ENCODE results near the gene CYTH1.

Gene CYTH1

DNA sequence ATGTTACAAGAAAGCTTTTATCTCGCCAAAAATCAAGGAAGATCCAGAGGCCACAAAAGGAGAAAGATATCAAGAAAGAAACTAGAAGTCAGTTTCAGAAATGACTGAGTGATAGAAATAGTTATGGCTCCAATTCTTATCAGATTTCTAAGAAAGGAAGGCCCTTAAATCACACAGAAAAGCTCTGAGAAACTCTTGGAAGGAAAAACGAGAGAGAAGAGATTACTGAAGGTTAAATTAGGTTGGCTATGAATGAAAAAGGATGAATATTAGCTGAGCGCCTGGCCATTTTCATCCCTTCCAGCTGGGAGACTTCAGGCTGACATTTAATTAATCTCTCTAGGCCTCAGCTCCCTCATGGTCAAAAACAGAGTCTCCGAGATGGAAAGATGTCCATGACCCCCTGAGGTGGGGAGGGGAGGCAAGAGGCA, 72.3 kb downstream of the CYTH1 start:
- intact Hi-C loops (cut with DNase I), result loop anchor here (5.0 kb wide), 1 partner anchor 212 kb away; no protein-coding TSS in a partner anchor
- DNase-seq, result no peak

DNA sequence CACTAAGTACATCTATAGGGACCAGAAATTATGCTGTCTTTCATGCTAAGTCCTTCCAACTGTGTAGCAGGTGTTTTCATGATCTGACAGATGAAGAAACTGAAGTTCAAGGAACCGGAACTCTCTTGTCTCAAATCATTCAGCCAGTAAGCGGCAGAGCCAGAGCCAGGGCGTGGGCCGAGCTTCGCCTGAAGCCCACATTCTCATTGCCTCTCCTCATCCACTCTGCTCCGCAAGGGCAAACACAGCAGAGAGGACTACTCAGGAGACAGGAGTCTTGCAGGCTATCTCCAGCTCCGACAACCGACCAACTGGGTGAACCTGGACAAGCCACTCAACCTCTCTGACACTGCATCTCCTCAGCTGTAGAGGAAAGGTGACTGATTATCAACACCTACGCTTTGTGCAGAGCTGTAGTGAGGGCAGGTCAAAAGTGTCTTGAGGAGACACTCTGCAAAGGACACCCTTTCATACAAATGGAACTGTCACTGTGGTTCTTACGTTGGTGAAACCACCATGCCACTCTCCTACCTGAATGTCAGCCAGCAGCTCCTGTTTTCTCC, 72.9 kb downstream of the CYTH1 start:
- intact Hi-C loops (cut with DNase I), result no loop called here
- DNase-seq, result no peak

DNA sequence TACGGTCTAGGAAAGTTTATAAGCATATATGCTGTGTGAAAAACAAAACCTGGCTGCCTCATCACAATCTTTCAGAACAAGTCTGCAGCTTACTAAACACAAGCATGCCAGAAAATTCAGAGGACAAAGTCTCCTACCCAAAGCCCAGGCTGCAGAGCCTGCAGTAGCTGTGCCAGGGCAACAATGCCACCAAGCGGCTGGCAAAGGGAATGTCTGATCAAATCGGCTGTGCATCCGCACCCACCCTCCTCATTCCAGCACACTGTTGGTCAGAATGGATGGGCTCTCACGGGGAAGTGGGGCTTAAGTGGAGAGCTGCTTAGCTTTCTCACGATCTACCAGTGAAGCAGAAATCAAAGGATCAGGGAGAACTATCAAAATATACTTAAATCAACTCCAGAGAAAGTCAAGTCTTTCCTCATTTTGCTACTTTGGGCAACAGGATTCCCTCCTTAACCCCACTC, 73.5 kb downstream of the CYTH1 start:
- intact Hi-C loops (cut with DNase I), result no loop called here
- DNase-seq, result peak; percentile 67 to 93 (median 83)

DNA sequence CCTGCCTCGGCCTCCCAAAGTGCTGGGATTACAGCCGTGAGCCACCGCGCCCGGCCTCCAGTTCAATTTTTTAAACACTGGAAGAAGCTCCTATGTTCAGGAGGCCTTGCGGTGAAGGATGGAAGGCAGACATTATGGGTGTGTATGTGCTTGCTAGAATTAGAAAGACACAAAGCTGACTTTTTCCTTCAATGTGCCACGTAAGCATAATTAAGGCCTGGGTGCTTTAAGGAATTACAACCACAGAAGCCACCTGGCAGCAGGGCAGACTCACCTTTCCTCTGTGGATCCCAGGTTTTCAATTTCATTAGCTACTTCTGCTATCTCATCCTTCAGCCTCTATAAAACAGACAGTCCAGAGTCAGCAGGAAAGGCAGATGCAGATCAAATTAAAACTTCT, 74.2 kb downstream of the CYTH1 start:
- intact Hi-C loops (cut with DNase I), result no loop called here
- no peak for DNase-seq

DNA sequence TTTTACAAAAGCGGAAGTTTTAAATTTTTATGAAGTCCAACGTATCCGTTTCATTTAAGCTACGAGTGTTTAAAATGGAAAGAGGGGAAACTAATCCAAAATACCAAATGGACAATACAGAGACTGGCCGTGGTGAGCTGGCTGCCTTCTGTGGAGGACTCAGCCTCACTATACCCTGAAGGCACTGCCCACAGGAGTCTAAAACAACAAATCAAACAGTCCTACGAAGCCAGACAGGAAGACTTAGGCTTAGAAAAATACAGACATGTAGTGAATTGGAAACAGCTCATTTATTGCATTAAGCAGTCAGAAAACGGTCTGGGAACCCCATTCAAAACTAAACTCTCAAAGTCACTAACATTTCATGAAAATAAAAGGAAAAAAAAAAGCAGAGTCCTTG, 75.1 kb downstream of the CYTH1 start:
- intact Hi-C loops (cut with DNase I), result no loop called here
- DNase-seq, result no peak

DNA sequence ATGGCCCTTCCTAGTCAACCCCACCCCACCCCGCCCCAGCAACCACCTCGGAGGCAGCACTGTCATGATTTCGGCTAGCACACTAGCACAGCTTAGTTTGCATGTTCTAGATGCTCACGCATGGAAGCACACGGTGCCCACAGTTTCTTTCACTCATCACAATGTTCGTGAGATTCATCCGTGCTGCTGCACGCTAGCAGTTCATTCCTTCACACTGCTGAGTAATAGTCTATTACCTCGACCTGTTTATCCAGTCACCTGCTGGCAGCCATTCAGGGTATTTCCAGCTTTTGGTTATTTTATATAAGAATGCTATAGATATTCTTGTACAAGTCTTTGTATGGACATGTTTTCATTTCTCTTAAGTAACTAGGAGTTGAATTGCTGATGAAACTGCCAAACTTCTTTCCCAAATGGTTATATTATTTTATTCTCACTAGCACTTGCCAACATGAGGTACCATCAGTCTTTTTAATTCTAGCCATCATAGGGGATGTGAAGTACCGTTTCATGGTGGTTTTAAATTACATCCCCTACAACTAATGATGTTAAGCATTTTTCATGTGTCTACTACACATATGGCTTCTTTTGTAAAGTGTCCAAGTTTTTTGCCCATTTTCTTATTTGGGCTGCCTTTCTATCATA, 75.7 kb downstream of the CYTH1 start:
- intact Hi-C loops (cut with DNase I), result no loop called here
- DNase-seq, result no peak

DNA sequence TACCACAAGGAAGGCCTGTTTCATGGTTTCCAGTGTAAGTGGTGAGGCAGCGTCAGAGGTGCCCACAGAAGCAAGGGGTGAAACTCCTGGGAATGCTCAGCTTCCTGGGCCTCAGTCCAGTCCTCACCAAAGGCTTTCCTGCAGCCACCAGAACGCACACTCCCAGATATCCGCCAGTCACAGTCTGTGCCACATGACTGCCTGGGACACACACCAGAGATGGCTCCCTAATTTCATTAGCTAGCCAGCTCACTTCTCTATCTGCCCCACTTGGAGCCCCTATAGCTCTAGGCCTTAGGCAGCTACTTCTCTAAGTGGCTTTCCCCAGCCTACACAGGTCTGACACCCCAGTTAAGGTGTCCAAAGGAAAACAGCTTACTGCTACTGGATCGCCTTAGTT, 77.0 kb downstream of the CYTH1 start:
- DNase-seq, result peak in 5 of 42 donors; percentile 27 to 59 (median 31)
- intact Hi-C loops (cut with DNase I), result no loop called here

DNA sequence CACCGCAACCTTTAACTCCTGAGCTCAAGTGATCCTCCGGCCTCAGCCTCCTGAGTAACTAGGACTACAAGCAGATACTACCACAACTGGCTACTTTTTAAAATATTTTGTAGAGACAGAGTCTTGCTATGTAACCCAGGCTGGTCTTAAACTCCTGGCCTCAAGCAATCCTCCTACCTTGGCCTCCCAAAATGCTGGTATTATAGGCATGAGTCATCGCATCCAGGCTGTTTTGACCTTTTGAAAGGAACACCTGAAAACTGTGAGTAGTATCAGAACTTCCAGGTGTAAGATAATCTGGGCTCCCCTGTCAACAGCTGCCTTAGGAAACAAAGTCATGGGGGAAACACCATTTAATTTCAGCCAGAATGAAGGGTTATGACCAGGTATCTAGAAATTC, 77.5 kb downstream of the CYTH1 start:
- intact Hi-C loops (cut with DNase I), result no loop called here
- no peak for DNase-seq

DNA sequence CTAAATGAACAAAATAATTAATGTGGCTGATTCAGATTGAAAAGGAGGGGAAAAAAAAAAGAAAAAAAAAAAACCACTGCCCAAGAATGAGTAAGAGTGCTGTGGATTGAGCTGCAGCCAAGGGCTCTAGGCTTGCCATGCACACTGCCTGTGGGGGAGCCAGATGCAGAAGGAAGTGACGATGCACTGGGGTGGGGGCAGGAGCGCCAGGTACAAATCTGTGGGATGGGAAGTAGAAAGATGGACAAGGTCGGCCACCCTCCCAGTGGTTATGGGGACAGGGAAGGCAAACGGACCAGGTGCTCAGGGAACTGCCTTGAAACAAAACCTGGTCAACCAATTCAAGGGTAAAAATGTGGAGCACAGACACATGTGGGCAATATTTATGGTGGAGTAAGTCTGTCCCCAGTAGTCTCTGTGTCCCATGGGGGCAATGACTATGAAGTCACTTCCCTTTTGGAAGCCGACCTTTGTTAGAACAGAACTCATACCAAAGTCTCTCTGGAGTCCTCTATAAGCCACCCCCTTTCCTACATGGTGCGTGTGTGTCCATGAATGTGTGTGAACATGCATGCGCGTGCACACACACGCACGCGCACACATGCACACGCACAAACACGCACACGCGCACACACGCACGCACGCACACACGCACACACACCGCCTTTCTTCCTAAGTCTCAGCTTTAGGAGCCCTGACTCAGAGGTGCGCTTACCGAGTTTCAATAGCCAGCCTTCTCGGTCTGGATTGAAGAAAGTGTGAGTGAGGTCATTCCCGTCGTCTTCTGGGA, 84.3 kb downstream of the CYTH1 start:
- intact Hi-C loops (cut with DNase I), result no loop called here
- peak in 20 of 42 donors; percentile 28 to 71 (median 54) for DNase-seq

DNA sequence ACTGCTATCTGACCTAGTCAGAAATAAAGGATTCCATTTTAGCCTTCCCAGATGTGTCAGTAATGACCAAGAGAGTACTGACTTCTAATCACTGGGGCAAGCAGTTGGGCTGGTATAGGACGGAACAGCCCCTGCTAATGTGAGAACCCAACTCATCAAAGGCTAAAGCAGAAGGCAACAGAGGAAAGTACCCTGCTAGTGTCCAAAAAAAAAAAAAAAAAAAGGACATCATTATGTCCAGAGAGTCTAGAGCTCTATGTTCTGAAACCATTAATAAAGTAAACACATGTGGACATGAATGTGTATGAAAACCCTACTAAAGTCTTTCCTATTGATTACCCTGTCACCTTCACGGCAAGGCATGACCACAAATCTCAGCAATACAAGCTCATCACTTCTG, 85.0 kb downstream of the CYTH1 start:
- intact Hi-C loops (cut with DNase I), result no loop called here
- DNase-seq, result no peak

DNA sequence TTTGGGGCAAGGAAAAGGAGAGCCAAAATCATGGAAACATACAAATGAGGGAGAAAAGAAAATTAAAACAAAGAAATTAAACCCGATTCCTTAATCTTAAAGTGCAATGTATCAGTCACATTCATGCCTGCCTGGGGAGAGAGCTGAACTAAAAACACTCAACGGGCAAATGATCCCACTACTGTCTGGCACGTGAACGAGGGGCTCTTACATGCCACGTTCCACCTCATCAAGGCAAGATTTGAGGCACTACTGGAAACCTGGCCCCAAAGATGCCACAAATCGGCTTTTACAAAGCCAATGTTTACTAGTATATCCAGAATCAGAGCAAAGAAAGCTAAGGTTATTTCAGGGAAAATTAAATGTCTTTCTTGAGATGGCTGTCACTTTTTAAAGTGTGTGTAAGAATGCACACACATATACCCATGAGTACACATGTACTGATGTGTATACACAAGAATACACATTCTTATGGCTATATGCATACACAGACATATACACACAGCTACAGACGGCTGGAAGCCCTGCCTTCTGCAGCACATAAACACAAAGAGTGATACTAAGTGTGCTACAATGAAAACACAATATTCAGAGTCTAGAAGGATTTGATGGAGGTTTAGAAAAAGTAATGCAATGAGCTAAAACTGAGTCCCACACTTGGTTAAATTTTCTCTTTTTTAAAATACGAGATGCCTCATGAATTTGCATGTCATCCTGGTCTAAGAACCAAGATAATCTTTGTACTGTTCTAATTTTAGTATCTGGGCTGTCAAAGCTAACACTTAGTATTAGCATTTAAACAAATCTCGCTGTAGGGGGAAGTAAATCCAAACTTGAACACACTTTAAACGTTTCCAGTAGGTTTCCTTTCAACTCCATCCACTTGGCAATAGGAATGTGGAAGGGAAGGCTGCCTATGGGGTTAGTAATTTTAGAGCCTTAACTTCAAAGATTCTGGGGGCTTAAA, 85.8 kb downstream of the CYTH1 start:
- intact Hi-C loops (cut with DNase I), result no loop called here
- no peak for DNase-seq

DNA sequence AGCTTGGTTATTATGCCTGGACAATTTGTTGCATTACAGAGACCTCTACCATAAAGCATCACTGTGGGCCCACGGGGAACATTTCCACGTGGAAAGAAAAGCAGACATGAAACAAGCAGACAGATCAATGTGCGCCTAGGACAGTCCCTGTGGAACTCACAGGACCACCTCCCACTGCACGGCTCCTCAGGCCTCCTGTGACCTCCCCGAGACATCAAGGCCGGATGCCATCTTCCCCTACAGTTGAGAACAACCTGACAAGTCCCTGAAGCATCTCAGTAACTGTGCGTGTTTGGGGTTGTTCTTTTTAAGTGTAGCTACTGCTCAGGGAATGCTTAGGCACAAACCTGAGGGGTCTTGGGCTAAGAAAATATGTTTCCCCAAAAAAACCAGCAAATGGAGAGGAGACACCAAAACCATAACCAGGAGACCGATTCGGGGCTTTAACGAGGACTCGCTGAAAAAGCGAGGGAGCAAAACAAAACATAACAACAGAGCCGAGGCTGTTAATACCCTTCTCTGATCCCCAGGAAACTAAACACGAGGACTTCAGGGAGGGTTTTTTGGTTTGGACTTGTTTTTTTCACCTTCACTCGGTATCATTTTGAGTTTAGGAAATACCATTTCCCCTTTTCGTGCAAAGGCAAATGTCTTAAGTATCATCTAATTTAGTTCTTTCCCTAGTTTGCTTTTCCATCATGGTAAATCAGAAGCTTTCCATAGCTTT, 87.1 kb downstream of the CYTH1 start:
- no peak for DNase-seq
- intact Hi-C loops (cut with DNase I), result no loop called here

DNA sequence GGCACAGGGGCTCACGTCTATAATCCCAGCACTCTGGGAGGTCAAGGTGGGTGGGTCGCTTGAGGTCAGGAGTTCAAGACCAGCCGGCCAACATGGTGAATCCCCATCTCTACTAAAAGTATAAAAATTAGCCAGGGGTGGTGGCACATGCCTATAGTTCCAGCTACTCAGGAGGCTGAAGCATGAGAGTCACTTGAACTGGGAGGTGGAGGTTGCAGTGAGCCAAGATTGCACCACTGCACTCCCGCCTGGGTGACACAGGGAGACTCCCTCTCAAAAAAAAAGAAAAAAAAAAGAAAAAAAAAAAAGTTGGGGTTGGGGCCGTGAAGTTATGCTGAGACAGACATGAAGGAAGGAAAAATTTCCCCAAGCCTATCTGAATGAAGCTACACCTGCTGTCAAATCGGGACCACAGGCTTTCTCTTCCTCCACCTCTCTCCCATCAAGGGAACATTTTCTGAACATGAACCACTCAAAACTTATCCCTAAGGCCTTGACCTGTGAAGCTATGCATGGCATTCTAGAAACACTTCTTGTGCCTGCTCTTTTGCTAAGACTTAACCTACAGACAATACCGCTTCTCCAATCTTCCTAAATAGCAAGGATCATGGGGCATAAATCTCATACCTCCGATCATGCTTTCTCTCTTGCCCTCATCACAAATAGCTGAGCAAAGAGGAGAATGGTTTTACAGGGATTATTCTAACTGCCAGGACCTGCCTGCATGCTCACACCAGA, 88.6 kb downstream of the CYTH1 start:
- intact Hi-C loops (cut with DNase I), result no loop called here
- no peak for DNase-seq

DNA sequence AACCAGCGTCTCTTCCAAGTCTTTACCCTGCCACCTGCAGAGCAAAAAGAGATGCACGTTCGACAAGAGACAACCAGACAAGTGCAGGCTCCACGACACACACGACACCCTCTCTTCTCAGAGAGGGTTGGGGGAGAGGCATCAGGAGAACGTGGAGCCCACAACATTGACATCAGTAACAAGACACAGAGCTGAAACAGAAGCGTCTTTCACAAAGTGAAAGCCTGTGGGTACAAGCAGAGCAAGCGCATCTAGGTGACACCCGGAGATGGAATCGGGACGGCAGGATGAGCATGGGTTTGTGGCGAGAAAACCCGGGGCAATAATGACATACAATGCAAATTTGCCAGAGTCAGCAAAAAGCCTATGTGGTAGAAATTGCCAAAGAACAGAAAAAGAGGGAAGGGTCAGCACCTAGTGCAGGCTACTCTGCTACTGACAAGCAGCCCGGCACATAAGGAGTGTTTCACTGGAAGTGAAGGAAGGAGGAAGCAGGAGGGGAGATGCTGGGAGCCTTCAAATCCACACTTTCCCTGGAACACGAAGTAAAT, 89.5 kb downstream of the CYTH1 start:
- intact Hi-C loops (cut with DNase I), result no loop called here

DNA sequence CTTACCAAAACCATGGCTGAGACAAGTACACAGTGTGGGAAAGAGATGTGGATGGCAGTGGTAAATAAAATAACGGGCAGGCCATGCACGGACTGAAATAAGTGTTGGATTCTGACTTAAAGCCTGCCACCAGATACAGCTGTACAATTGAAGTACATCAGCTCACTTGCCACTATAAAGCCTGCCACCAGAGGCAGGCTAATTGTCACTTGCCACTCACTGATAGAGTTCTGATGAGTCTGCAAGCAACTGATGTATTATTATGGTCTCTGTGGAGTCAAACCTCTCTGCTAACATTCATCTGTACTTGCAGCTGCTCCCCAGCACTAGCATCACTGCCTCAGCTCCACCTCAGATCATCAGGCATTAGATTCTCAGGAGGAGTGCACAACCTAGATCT, 93.0 kb downstream of the CYTH1 start:
- intact Hi-C loops (cut with DNase I), result no loop called here
- DNase-seq, result no peak

More for the DNA sequence above, 89.5 kb downstream of the CYTH1 start:
- no peak for DNase-seq

DNA sequence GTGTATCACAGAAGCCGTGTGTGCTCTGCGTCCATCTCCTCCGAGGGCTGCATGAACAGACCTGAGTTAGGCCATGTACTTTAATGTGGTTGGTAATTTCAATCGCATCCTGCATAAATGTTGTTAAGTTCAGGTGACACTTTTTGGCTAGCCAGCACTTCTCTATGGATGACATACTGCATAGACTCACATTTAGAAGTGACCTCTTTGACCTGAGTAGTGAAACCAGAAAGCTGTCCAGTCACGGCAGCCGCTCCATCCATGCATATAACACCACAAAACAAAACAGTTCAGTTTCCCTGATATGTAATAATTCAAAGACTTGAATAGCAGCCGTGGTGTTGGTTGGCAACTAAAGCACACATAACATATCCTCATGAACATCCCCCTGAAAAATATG, 94.1 kb downstream of the CYTH1 start:
- intact Hi-C loops (cut with DNase I), result no loop called here
- DNase-seq, result no peak

DNA sequence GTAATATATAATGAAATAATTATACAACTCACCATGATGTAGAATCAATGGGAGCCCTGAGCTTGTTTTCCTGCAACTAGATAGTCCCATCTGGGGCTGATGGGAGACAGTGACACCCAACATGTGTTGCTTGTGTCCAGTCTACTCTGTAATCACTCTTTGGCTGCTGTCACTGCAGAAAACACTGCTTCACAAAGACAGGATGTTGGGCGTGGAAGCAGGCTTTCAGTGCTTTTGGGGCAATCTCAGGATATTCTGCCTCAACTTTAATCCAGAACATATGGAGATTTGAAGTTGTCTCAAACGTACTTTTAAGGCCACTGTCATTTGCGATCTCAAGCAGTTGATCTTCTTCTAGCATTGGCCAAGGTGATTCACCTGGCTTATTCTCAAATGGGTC, 94.9 kb downstream of the CYTH1 start:
- intact Hi-C loops (cut with DNase I), result no loop called here
- no peak for DNase-seq

DNA sequence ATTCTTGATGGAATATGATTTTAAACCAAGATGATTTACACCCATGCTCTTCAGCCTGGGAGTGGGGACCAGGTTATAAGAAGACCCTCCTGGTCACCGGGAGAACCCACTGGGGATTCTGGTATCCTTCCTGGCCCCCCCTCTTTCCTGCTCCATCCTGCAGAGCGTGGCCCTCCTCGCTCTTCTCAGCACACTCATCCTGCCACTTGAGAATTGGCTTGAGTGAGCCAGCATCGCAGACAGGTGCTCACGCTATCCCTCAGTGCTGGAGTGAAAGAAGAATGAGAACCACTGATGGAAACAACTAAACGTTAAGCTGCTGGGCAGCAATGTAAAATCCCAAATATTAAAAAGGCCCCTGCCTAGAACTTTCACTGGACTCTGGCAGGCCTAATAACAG, 98.0 kb downstream of the CYTH1 start:
- peak in 1 of 42 donors; percentile 3 for DNase-seq
- intact Hi-C loops (cut with DNase I), result no loop called here
